ENCODE measurements around the gene TULP3. TPM values are rescaled to one million over a fixed set of nuclear protein-coding genes. Genes with fewer than 3 reads are reported as not detected.

TULP3 gene
- total and polyA plus RNA-seq, 10 of the 15 experiments (the other 5 are each of a cell fraction or from before 2014, with no cell fraction given), result 3.1 to 10.4 (median 8.1) TPM

- ChIA-PET SMC1A (ENCODE audit: uncharacterized antibody, unreplicated experiment) (no interaction called here), RAD21 (ENCODE audit: unreplicated experiment) (no interaction called here)
- WGBS (ENCODE audit: insufficient coverage, insufficient replicate concordance, low lambda C conversion rate, missing lambda C conversion rate), result 100% methylated on average over 7 of the region's 11 CpGs
Observed at GRCh38 chr12:2936301-2936700, 45.6 kb downstream of the TULP3 start.

More at GRCh38 chr12:2936301-2936700, 45.6 kb downstream of the TULP3 start:
- Histone ChIP-seq H3K4me2 (ENCODE audit: control insufficient read depth, insufficient read depth) (no peak overlapping the region), H3K9ac (ENCODE audit: control insufficient read depth, insufficient read depth, low read length) (no peak overlapping the region), H3K4me3 (no peak overlapping the region), H3K9me3 (replicated peaks; ENCODE audit: control insufficient read depth, insufficient read depth, low read length) (no peaks in the 10 kb centered on the region), H3K79me2 (ENCODE audit: control insufficient read depth, insufficient read depth, low read length) (no peaks in the 10 kb centered on the region), H2AFZ (ENCODE audit: control insufficient read depth, low read depth, low read length) (no peak overlapping the region), H3K27me3 (replicated peaks in 1 of 2; ENCODE audit: control insufficient read depth in 2 of 2, insufficient read depth in 2 of 2, low read length in 1 of 2) (no peaks in the 10 kb centered on the region), H3K27ac (ENCODE audit: control insufficient read depth, insufficient read depth) (no peak overlapping the region), H3K4me1 (ENCODE audit: control insufficient read depth, insufficient read depth, low read length) (no peaks in the 10 kb centered on the region), H4K20me1 (ENCODE audit: control insufficient read depth, insufficient read depth) (no peaks in the 10 kb centered on the region), H3K36me3 (ENCODE audit: control insufficient read depth in 2 of 2, insufficient read depth in 2 of 2, low read length in 1 of 2) (peaks cover 0 to 4% of the 10 kb centered on the region in 2 experiments; a peak in 3 of 4 replicates)
- TF ChIP-seq MXI1 (IDR thresholded peaks at IDR 0.05; ENCODE audit: low read depth, low read length) (no peak), POLR2AphosphoS5 (IDR thresholded peaks at IDR 0.05; ENCODE audit: low read length) (no peak), ESRRA (IDR thresholded peaks at IDR 0.05; ENCODE audit: low read length) (no peak), ZNF592 (IDR thresholded peaks at IDR 0.05) (no peak), SIX5 (IDR thresholded peaks at IDR 0.05; ENCODE audit: low read depth, low read length, severe bottlenecking) (no peak), ZBTB4 (CRISPR knock-in tag; IDR thresholded peaks at IDR 0.05) (no peak), ZNF274 (IDR thresholded peaks at IDR 0.05; ENCODE audit: insufficient read depth, insufficient read length) (no peak)
- TF ChIP-seq, protein P1, sequence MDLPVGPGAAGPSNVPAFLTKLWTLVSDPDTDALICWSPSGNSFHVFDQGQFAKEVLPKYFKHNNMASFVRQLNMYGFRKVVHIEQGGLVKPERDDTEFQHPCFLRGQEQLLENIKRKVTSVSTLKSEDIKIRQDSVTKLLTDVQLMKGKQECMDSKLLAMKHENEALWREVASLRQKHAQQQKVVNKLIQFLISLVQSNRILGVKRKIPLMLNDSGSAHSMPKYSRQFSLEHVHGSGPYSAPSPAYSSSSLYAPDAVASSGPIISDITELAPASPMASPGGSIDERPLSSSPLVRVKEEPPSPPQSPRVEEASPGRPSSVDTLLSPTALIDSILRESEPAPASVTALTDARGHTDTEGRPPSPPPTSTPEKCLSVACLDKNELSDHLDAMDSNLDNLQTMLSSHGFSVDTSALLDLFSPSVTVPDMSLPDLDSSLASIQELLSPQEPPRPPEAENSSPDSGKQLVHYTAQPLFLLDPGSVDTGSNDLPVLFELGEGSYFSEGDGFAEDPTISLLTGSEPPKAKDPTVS (IDR thresholded peaks at IDR 0.05; ENCODE audit: low read depth, low read length), result no peak
- DNase-seq (ENCODE audit: low read depth, low spot score), result no peak
- intact Hi-C loops (cut with micrococcal nuclease; ENCODE audit: unreplicated experiment) (no loop called here), in situ Hi-C loops (cut with MboI) (no loop called here)
- no peak for FAIRE-seq
- no TSS peak for BruUV-seq (replicated peaks)
- POLR2A ChIA-PET, result no interaction called here
- ATAC-seq, result no peak
- CTCF ChIA-PET, result no interaction called here
